Heart right ventricle (tissue), 16 donors: ENCODE results near the gene RASAL1. TPM values are rescaled to one million over a fixed set of nuclear protein-coding genes. Genes with fewer than 3 reads are reported as not detected.

Experiments
- ATAC-seq, 8 donors: fragments of 200-7000 bp; cut with Tn5 transposase; one replicate each; pipeline ENCODE4 v1.9.1; 2020; ENCODE audit warnings: mild to moderate bottlenecking in 8 of 8, moderate library complexity in 8 of 8, moderate number of reproducible peaks in 1 of 8
- DNase-seq, 2 donors: peaks; one replicate each; pipeline ENCODE4 v3.0.0-alpha.2; 2020
- H3K27ac ChIP-seq, 10 donors: fragments of 200-600 bp; sonication (generic) in 2 of 10; one replicate each; pipeline versions ENCODE4 v1.5.0 to v1.8.0; 2020 to 2022; ENCODE audit warnings: mild to moderate bottlenecking in 3 of 10
- H3K27me3 ChIP-seq, 7 donors: fragments of 200-600 bp; one replicate each; pipeline ENCODE4 v1.8.0; 2021 to 2022; ENCODE audit warnings: mild to moderate bottlenecking in 2 of 7
- H3K36me3 ChIP-seq, 9 donors: fragments of 200-600 bp; sonication (generic) in 1 of 9; one replicate each; pipeline versions ENCODE4 v1.5.0 to v1.8.0; 2020 to 2022; ENCODE audit warnings: mild to moderate bottlenecking in 2 of 9
- H3K4me1 ChIP-seq, 9 donors: fragments of 200-600 bp; sonication (generic) in 1 of 9; one replicate each; pipeline versions ENCODE4 v1.5.0 to v1.8.0; 2020 to 2022; ENCODE audit warnings: mild to moderate bottlenecking in 4 of 9
- H3K4me3 ChIP-seq, 10 donors: fragments of 200-600 bp; sonication (generic) in 2 of 10; one replicate each; pipeline versions ENCODE4 v1.5.0 to v1.8.0; 2020 to 2022; ENCODE audit warnings: mild to moderate bottlenecking in 7 of 10, moderate library complexity in 2 of 10
- H3K9me3 ChIP-seq, 11 donors: fragments of 200-600 bp in 10 of 11; sonication (generic) in 2 of 11; one replicate each; pipeline versions ENCODE4 v1.5.0 to v1.8.0; 2013 to 2022; ENCODE audit warnings: mild to moderate bottlenecking in 2 of 11, control low read depth in 1 of 11, moderate library complexity in 1 of 11
- CTCF ChIP-seq, 9 donors: fragments of 200-600 bp; sonication (generic) in 2 of 9; IDR thresholded peaks; one replicate each; pipeline versions ENCODE4 v1.5.0 to v1.8.0; 2021 to 2022; ENCODE audit warnings: antibody characterized with exemption in 9 of 9, mild to moderate bottlenecking in 5 of 9, moderate library complexity in 1 of 9
- WGBS, 2 donors: extraction: QIAGEN DNeasy Blood & Tissue Kit; methylation state at CpG; one replicate each; pipeline ENCODE4 v1.1.7; 2013; ENCODE audit warnings: inconsistent platforms in 1 of 2; 5-methylcytosine and 5-hydroxymethylcytosine counted together
- intact Hi-C, 10 donors: fragments of 100-400 bp; cut with DNase I; formaldehyde crosslinking; loops; one replicate each; pipeline versions ENCODE4 v1.11.1 to v1.14.2; 2022
- polyA plus RNA-seq, 2 donors: library from polyadenylated mRNA; stranded (reverse); fragments of 200-250 nt; gene quantifications; one replicate each; pipeline ENCODE4 v1.2.3, GENCODE V29; 2013
- total RNA-seq, 10 donors: library from RNA; stranded (reverse); fragmentation: NEBNext Ultra II Directional in 3 of 10; extraction: Animal tissue kit (Norgen Biotek cat#: 25700) in 3 of 10; gene quantifications; one replicate each; pipeline versions ENCODE4 v1.2.1 to v1.2.4, GENCODE V29; 2021 to 2023
- donor health status: Arrhythmogenic right ventricular cardiomyopathy.
- donor health status: ischemic (EF 13 %, LVEDD 7.1; RV severe dilation, severe dysfunction).
- donor health status: healthy with polysubstance abuse.
- donor health status: DM: no; HTN: yes; CAD: no.
- donor health status: DM: no; HTN: no; CAD: no.
- donor health status: ischemic (EF 25% LVEDD 6.9; RV normal size, moderate dysfunction).
- donor health status: ischemic (EF 25% LVEDD 5.7; RV mildly dilated, moderate dysfunction).
- donor health status: healthy.
- donor health status: DM: yes; HTN: yes; CAD: no.
- donor health status: Ischemic cardiomyopathy.
- donor health status: ischemic (EF 35%, LVEDD 5.7; RV mildly dilated, moderate dysfunction).
- donor health status: nonischemic (EF 11% LVEDD 7.7; RV severe dilation, severe dysfunction).
- donor health status: DM: yes; HTN: yes; CAD: no.
- donor health status: PGD.
- donor health status: ischemic (EF 29% LVEDD 5.4; RV normal size, mild dysfunction).
- donor health status: nonischemic (EF 23%, LVEDD 6.1; RV moderate dilation, normal function).

RASAL1 gene
- total and polyA plus RNA-seq, 12 donors: not detected

- peaks cover 0 to 63% (median 38%) of the 10 kb centered on the region in 7 donors for H3K27me3 ChIP-seq
- H3K27ac ChIP-seq: no peak overlapping the region
- peak in 4 of 8 donors; percentile 23 to 54 (median 31) for ATAC-seq
These were observed 42.8 kb downstream of the RASAL1 start for GRCh38 chr12:113092607-113093408.

GRCh38 chr12:113091506-113091905, 44.1 kb downstream of the RASAL1 start:
- peaks cover 0 to 10% (median 5%) of the 10 kb centered on the region in 9 donors for H3K4me1 ChIP-seq
- TF ChIP-seq CTCF (IDR thresholded peaks at IDR 0.05): no peak
- H3K4me3 ChIP-seq: no peak overlapping the region
- H3K9me3 ChIP-seq: no peaks in the 10 kb centered on the region
- intact Hi-C loops: loop anchor here in 1 of 10 donors (5.0 kb wide), 1 partner anchor 34 kb away; the partner anchor contains the start of gene DTX1
- H3K27ac ChIP-seq: no peak overlapping the region
- no peaks in the 10 kb centered on the region for H3K36me3 ChIP-seq
- no peak for DNase-seq
- H3K27me3 ChIP-seq: peaks cover 0 to 74% (median 47%) of the 10 kb centered on the region in 7 donors
- ATAC-seq: no peak
- WGBS, 2 donors: 64 to 74% methylated on average over 3 of the region's 3 CpGs

More at GRCh38 chr12:113092607-113093408, 42.8 kb downstream of the RASAL1 start:
- H3K4me1 ChIP-seq: peaks cover 0 to 11% (median 5%) of the 10 kb centered on the region in 9 donors
- H3K9me3 ChIP-seq: no peaks in the 10 kb centered on the region
- TF ChIP-seq CTCF (IDR thresholded peaks at IDR 0.05): peak in 4 of 9 donors; percentile 18 to 24 (median 20)
- DNase-seq: peak in 1 of 2 donors; percentile 41
- peak overlapping the region in 1 of 10 donors; percentile 9 for H3K4me3 ChIP-seq
- 10 to 27% methylated on average over 31 of the region's 31 CpGs for WGBS, 2 donors
- intact Hi-C loops: loop anchor here in 1 of 10 donors (5.0 kb wide), 1 partner anchor 36 kb away; the partner anchor contains the start of gene DTX1
- H3K36me3 ChIP-seq: no peaks in the 10 kb centered on the region

GRCh38 chr12:113090740-113091139, 44.8 kb downstream of the RASAL1 start:
- no peak for TF ChIP-seq CTCF (IDR thresholded peaks at IDR 0.05)
- H3K36me3 ChIP-seq: no peaks in the 10 kb centered on the region
- DNase-seq (no peak), ATAC-seq (no peak)
- intact Hi-C loops: loop anchor here in 1 of 10 donors (5.0 kb wide), 1 partner anchor 33 kb away; the partner anchor contains the start of gene DTX1
- 77 to 79% methylated on average over 21 of the region's 21 CpGs for WGBS, 2 donors
- H3K4me1 ChIP-seq: peaks cover 0 to 10% (median 5%) of the 10 kb centered on the region in 9 donors
- peaks cover 0 to 78% (median 48%) of the 10 kb centered on the region in 7 donors for H3K27me3 ChIP-seq
- no peak overlapping the region for H3K27ac ChIP-seq
- no peaks in the 10 kb centered on the region for H3K9me3 ChIP-seq
- H3K4me3 ChIP-seq: no peak overlapping the region

- intact Hi-C loops: loop anchor here in 1 of 10 donors (5.0 kb wide), 1 partner anchor 33 kb away; the partner anchor contains the start of gene DTX1
- DNase-seq (no peak), ATAC-seq (no peak)
- Histone ChIP-seq H3K27ac (no peak overlapping the region), H3K27me3 (peaks cover 0 to 87% (median 48%) of the 10 kb centered on the region in 7 donors), H3K9me3 (no peaks in the 10 kb centered on the region), H3K4me1 (peaks cover 0 to 10% (median 5%) of the 10 kb centered on the region in 9 donors), H3K4me3 (no peak overlapping the region), H3K36me3 (no peaks in the 10 kb centered on the region)
- no peak for TF ChIP-seq CTCF (IDR thresholded peaks at IDR 0.05)
These were observed 45.7 kb downstream of the RASAL1 start for GRCh38 chr12:113089839-113090238.
